ENCODE data around the gene CSNK2A1. TPM values are rescaled to one million over a fixed set of nuclear protein-coding genes. Genes with fewer than 3 reads are reported as not detected.

CSNK2A1 gene
- total and polyA plus RNA-seq, 2 of the 8 experiments (the other 6 are each of a cell fraction or from before 2014, with no cell fraction given) = 117 to 260 TPM

GRCh38 chr20:571754-572441 lies 28.3 kb upstream of the CSNK2A1 start:
- DNase-seq (ENCODE audit: low read depth in 1 of 2, low spot score in 2 of 2) = peak in 1 of 2 experiments; percentile 63

More at GRCh38 chr20:571754-572441, 28.3 kb upstream of the CSNK2A1 start:
- Histone ChIP-seq H4K8ac (ENCODE audit: extremely low read depth, insufficient read depth, low read length) (peak overlapping the region; percentile 89), H2BK15ac (ENCODE audit: low read length) (no peak overlapping the region; the same call in 1 of the 2 replicates), H3K23me2 (ENCODE audit: low read depth, low read length) (no peaks in the 10 kb centered on the region), H3K4me2 (ENCODE audit: insufficient read depth in 1 of 2, low read depth in 2 of 2, low read length in 2 of 2) (0 out of 4 replicates have a peak overlapping the region, but pooled peaks of 1 of the 2 experiments have one; percentile 22), H3K9me3 (ENCODE audit: insufficient read depth in 2 of 2, low read depth in 1 of 2, low read length in 1 of 2) (no peaks in the 10 kb centered on the region), H2AK5ac (ENCODE audit: low read depth, low read length) (no peak overlapping the region), H3K36me3 (ENCODE audit: control insufficient read depth in 2 of 4, insufficient read depth in 4 of 4, low read length in 3 of 4) (no peaks in the 10 kb centered on the region), H3K4ac (replicated peaks; ENCODE audit: insufficient read length, low read depth, low read length) (no peak overlapping the region), H4K20me1 (replicated peaks in 1 of 2; ENCODE audit: control insufficient read depth in 1 of 2, insufficient read depth in 2 of 2, low read length in 2 of 2) (no peaks in the 10 kb centered on the region), H3K79me1 (ENCODE audit: low read depth, low read length) (no peaks in the 10 kb centered on the region), H3K9ac (replicated peaks in 1 of 4; ENCODE audit: extremely low read depth in 1 of 4, low read depth in 3 of 4, low read length in 3 of 4) (no peak overlapping the region), H3K27ac (ENCODE audit: low read depth, low read length) (no peak overlapping the region), H2BK20ac (ENCODE audit: low read length) (peak overlapping the region; percentile 91; the same call in 1 of the 2 replicates), H3K27me3 (replicated peaks in 1 of 4; ENCODE audit: control insufficient read depth in 3 of 4, extremely low read depth in 1 of 4, insufficient read depth in 3 of 4, low read length in 3 of 4) (peaks cover 0 to 11% (median 3%) of the 10 kb centered on the region in 4 experiments; a peak in 5 of 7 replicates), H2BK12ac (ENCODE audit: low read depth, low read length) (0 out of 2 replicates have a peak overlapping the region, but pooled peaks have one; percentile 11), H2BK120ac (replicated peaks; ENCODE audit: low read depth, low read length) (no peak overlapping the region), H3K4me1 (replicated peaks in 1 of 4; ENCODE audit: control insufficient read depth in 3 of 4, insufficient read depth in 4 of 4, low read length in 3 of 4) (peaks cover 13 to 34% (median 22%) of the 10 kb centered on the region in 4 experiments), H3K4me3 (ENCODE audit: extremely low read depth in 1 of 4, insufficient read depth in 2 of 4, low read depth in 3 of 4, low read length in 4 of 4) (0 out of 8 replicates have a peak overlapping the region, but pooled peaks of 1 of the 4 experiments have one; percentile 13), H3K79me2 (ENCODE audit: control insufficient read depth in 1 of 2, insufficient read depth in 2 of 2, low read length in 2 of 2) (no peaks in the 10 kb centered on the region), H2BK5ac (ENCODE audit: low read depth, low read length) (0 out of 2 replicates have a peak overlapping the region, but pooled peaks have one; percentile 20), H3K23ac (ENCODE audit: insufficient read length) (no peak overlapping the region), H4K91ac (replicated peaks; ENCODE audit: insufficient read length, low read length) (no peak overlapping the region), H3K18ac (ENCODE audit: extremely low read depth, low read length) (peak overlapping the region; percentile 57; the same call in 1 of the 2 replicates), H3K56ac (replicated peaks; ENCODE audit: insufficient read length, low read depth, low read length) (no peak overlapping the region), H2AFZ (ENCODE audit: low read length) (no peak overlapping the region), H4K5ac (ENCODE audit: insufficient read length, low read depth, low read length) (no peak overlapping the region), H3K14ac (ENCODE audit: insufficient read length) (no peak overlapping the region)
- no peak for FAIRE-seq
- POLR2A ChIA-PET (ENCODE audit: partially characterized antibody) = interaction anchor here (3.7 to 5.0 kb wide), 2 partner anchors 9 to 29 kb away, joined by 18 to 24 read pairs; partner anchors contain the start of gene CSNK2A1
- CTCF ChIA-PET (ENCODE audit: partially characterized antibody) = interaction anchor here (1.0 to 8.8 kb wide), 10 partner anchors 9 to 96 kb away, joined by 3 to 73 read pairs (median 4); no protein-coding TSS in a partner anchor
- WGBS, 2 experiments (ENCODE audit: extremely low coverage in 1 of 2, insufficient coverage in 1 of 2, insufficient read length in 1 of 2, insufficient replicate concordance in 2 of 2, low coverage in 1 of 2, low lambda C conversion rate in 2 of 2, missing lambda C conversion rate in 1 of 2) = 60% methylated on average over 21 of the region's 24 CpGs; no CpG with 5 or more reads in 1 of the 2 experiments
- TF ChIP-seq SRF (IDR thresholded peaks at IDR 0.05; ENCODE audit: low read depth, low read length) (no peak), TEAD4 (IDR thresholded peaks at IDR 0.05; ENCODE audit: low read depth, low read length) (peak; percentile 49; the same call in 1 of the 2 replicates), SP1 (IDR thresholded peaks at IDR 0.05; ENCODE audit: low read depth, low read length) (peak; percentile 83)

Data from H1 (cell line).